HG03432 (cell line): ENCODE results near the gene OBSCN.
"Not testable (repeated sequence)": the region's sequence is repeated elsewhere in the genome, so short reads cannot be mapped to it uniquely, and the experiment has no call there.

Experiments
- ATAC-seq: cut with Tn5 transposase; IDR thresholded peaks from one replicate; pipeline ENCODE4 v1.9.1; 2021; ENCODE audit warnings: mild to moderate bottlenecking, moderate library complexity; ENCODE audit not compliant: unreplicated experiment

Gene OBSCN

GRCh38 chr1:228226141-228226874, 18.5 kb downstream of the OBSCN start:
- ATAC-seq, result no peak

DNA sequence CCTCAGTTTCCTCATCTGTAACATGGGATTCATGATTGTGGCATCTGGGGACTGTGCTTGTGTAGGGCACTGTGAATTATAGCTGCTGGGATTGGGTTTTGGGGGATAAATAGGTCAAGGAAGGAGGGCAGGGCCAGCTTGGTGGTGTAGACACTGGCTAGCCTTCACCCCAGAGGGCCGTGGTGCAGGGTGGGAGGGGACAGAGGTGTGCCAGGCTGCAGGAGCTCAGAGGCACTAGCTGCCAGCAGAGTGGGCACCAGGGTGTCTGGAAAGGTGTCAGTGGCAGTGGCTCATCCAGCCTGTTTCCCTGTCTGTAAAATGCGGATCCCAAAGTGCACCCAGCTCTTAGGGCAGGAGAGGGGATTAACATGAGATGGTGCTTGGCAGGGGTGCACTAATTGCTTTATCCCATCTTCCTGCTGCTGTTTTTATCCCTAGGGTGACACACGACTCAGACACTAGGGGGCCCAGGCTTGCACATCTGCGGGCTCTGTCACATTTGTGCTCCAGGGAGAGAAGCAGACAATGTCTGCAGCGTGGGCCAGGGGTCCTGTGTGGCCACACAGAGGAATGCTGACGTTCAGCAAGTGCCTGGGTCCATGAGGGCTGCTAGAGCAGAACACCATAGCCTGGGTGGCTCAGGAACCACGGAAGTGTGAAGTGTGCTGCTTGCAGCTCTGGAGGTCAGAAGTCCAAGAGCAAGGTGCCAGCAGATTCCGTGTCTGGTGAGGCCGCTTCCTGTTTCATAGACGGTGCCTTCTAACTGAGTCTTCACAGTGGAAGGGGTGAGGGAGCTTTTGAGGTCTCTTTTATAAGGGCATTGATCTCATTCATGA, 19.3 kb downstream of the OBSCN start:
- ATAC-seq, result no peak

- ATAC-seq, result not testable (repeated sequence)
These were observed 20.3 kb downstream of the OBSCN start for GRCh38 chr1:228228147-228228546.

- no peak for ATAC-seq
These were observed 20.8 kb downstream of the OBSCN start for GRCh38 chr1:228228601-228229074.

GRCh38 chr1:228231189-228231588, 23.3 kb downstream of the OBSCN start:
- no peak for ATAC-seq

- ATAC-seq, result no peak
These were observed 25.3 kb downstream of the OBSCN start for GRCh38 chr1:228233136-228233535.

DNA sequence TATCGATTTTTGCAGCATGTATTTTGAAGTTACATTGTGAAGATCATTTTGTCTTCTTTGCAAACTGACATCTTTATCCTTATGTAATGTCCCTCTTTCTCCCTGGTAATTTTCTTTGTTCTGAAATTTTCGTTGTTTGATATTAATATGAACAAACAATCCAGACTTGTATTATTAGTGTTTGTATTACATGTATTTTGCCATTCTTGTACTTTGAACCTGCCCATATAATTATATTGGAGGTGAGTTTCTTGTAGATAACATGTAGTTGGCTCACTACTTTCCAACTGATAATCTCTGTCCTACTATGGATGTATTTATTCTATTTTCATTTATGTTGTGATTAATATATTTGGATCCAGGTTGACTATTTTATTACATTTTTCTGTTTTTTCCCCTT, 27.1 kb downstream of the OBSCN start:
- ATAC-seq, result no peak

GRCh38 chr1:228236744-228237143, 28.9 kb downstream of the OBSCN start:
- no peak for ATAC-seq

GRCh38 chr1:228238007-228238406, 30.2 kb downstream of the OBSCN start:
- no peak for ATAC-seq

- no peak for ATAC-seq
These were observed 30.6 kb downstream of the OBSCN start for GRCh38 chr1:228238461-228238860.

DNA sequence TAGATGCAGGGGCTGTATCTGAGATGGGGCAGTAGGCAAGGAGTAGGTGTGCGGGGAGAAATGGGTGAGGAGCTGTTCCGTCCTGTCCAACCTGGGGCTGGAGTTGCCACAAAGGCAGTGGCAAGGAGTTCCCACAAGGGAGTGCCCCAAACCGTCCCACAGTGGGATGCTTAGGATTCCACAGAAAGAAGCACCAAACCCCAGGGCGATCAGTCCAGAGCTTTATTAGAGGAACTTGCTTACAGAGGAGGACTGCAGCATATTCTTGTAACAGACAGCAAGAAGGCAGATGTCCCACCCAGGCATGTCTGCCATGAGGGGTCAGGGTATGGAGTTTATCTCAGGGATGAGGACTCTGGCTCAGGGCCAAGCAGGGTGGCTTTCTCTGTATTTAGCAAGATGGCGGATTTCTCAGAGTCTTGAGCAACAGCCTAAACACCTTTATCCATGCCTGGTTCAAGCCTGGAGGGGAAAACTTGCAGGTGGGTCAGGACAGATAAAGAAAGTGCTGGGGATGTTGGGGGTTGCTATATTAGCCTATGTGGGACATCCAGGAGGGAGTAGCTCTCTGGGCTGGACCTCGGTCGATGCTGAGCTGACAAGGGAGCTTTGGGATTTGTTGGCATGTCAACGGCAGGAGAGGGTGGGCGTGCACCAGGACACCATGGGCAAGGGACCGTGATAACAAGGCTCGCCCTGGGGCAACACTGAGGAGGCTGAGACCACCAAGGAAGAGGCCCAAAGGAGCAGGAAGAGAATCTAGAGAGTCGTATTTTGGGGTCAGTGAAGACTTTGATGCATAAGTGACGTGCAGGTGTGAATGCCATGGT, 32.8 kb downstream of the OBSCN start:
- no peak for ATAC-seq

DNA sequence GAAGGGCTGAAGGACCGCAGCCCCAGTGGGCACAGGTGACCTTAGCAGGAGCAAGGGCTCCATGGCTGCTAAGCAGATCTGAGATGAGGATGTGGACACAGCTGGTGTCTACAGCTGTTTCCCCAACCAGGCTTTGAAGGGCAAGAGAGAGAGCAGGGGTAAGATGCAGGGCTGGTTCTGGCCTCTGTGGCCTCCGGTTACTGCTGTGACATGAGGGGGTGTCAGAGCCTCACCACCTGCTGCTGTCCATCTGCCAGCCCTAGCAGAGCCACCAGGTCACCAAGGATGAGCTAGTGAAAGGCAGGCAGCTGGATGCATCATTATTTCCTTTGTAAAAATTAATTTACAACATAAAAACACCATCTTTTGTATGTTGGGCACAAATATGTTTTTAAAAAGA, 33.4 kb downstream of the OBSCN start:
- no peak for ATAC-seq

GRCh38 chr1:228242409-228242808, 34.6 kb downstream of the OBSCN start:
- ATAC-seq, result no peak

DNA sequence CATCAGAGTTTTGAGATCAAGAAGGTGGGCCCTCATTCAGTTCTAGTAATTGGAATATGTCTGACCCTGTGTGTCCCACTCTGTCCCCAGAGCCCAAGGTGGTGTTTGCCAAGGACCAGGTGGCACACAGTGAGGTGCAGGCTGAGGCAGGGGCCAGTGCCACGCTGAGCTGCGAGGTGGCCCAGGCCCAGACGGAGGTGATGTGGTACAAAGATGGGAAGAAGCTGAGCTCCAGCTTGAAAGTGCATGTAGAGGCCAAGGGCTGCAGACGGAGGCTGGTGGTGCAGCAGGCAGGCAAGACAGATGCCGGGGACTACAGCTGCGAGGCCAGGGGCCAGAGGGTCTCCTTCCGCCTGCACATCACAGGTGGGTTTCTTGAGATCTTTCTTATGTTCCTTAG, 35.2 kb downstream of the OBSCN start:
- no peak for ATAC-seq

GRCh38 chr1:228243989-228244388, 36.1 kb downstream of the OBSCN start:
- ATAC-seq, result not testable (repeated sequence)

DNA sequence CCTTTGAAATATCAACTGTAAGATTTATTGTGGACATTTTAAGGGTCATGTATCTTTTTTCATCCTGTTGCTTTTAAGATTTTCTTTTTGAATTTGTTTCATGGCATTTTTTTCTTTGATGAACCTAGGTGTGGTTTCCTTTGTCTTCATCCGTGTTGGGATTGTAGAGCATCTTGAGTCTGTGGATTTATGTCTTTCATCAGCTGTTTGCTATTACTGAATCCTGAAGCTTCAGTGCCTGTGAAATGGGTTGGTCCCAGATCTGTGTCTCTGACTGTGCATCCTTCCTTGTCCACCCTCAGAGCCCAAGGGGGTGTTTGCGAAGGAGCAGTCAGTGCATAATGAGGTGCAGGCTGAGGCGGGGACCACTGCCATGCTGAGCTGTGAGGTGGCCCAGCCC, 37.3 kb downstream of the OBSCN start:
- no peak for ATAC-seq

DNA sequence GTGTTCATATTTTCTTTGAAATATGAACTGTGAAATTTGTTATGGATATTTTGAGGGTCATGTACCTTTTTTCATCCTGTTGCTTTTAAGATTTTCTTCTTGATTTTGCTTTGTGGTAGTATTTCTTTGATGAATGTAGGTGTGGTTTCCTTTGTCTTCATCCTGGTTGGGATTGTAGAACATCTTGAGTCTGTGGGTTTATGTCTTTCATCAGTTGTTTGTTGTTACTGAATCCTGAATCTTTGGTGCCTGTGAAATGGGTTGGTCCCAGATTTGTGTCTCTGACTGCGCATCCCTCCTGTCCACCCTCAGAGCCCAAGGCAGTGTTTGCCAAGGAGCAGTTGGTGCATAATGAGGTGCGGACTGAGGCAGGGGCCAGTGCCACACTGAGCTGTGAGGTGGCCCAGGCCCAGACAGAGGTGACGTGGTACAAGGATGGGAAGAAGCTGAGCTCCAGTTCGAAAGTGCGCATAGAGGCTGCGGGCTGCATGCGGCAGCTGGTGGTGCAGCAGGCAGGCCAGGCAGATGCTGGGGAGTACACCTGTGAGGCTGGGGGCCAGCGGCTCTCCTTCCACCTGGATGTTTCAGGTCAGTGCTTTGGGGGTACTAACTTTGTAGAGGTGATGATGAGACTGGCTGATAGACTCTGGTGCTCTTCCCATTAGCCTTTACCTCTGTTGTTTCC, 38.5 kb downstream of the OBSCN start:
- ATAC-seq, result no peak

GRCh38 chr1:228249513-228250305, 41.9 kb downstream of the OBSCN start:
- ATAC-seq, result no peak

DNA sequence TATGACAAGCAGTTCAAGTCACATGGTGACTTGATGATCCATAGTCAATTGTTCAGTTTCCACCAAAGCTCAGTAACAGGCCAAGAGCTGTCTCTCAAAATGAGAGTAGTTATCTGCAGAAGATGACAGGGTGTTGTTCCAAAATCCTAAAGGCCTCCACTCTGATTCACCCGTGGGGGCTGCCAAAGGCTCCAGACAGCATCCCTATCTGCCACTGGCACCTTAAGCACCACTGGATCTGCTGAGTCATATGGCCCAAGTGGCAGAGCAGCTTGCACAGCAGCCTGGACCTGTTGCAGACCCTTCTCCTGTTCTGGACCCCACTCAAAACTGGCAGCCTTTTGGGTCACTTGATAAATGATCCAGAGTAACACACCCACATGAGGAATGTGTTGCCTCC, 44.6 kb downstream of the OBSCN start:
- ATAC-seq, result not testable (repeated sequence)
